Panc1 (cell line): ENCODE data around the gene MACROD2.

Experiments
- POLR2AphosphoS5 ChIP-seq: IDR thresholded peaks from 2 replicates; pipeline ENCODE4 v1.6.1; 2012; ENCODE audit warnings: mild to moderate bottlenecking, low read depth, low read length, moderate library complexity
- REST ChIP-seq, 2 experiments: IDR thresholded peaks; 2 replicates each; pipeline ENCODE4 v1.6.1; 2011 to 2012; ENCODE audit warnings: low read depth in 2 of 2, control low read depth in 1 of 2, low read length in 1 of 2, mild to moderate bottlenecking in 1 of 2, moderate library complexity in 1 of 2; ENCODE audit not compliant: insufficient read depth in 1 of 2
- SIN3A ChIP-seq: IDR thresholded peaks from 2 replicates; pipeline ENCODE4 v1.6.1; 2012; ENCODE audit warnings: low read depth, mild to moderate bottlenecking, low read length, moderate library complexity, borderline replicate concordance; ENCODE audit not compliant: insufficient read depth
- TF ChIP-seq, protein P1 (sequence below): fragments of 450-650 bp; IDR thresholded peaks from 2 replicates; pipeline ENCODE4 v1.5.1; 2017; ENCODE audit warnings: mild to moderate bottlenecking

DNA sequence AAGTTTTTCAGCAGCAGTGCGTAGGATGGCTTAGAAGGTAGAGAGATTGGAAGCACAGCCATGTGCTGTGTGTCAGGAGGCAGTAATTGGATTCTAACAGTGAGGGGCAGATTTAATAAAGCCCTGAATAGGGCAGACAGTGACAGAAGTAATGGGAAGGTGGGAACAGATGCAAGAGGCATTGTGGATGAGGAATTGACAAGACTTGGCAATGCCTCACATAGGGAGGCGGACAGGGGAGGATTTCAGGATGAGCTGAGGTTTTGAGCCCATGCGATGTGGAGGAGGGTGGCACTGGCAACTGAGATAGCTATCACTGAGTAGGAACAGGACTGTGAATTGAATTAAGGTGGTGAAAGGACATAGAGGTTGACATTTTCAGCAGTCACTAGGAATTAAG, 604.3 kb downstream of the MACROD2 start:
- no peak for TF ChIP-seq REST (IDR thresholded peaks at IDR 0.05; ENCODE audit: insufficient read depth in 1 of 2, low read depth in 2 of 2, low read length in 1 of 2)
- TF ChIP-seq, protein P1, sequence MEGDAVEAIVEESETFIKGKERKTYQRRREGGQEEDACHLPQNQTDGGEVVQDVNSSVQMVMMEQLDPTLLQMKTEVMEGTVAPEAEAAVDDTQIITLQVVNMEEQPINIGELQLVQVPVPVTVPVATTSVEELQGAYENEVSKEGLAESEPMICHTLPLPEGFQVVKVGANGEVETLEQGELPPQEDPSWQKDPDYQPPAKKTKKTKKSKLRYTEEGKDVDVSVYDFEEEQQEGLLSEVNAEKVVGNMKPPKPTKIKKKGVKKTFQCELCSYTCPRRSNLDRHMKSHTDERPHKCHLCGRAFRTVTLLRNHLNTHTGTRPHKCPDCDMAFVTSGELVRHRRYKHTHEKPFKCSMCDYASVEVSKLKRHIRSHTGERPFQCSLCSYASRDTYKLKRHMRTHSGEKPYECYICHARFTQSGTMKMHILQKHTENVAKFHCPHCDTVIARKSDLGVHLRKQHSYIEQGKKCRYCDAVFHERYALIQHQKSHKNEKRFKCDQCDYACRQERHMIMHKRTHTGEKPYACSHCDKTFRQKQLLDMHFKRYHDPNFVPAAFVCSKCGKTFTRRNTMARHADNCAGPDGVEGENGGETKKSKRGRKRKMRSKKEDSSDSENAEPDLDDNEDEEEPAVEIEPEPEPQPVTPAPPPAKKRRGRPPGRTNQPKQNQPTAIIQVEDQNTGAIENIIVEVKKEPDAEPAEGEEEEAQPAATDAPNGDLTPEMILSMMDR, result no peak
- no peak for TF ChIP-seq SIN3A
- no peak for TF ChIP-seq POLR2AphosphoS5
